A673 (cell line): ENCODE measurements around the gene FSD1L.

ENCODE experiments used
- CTCF ChIP-seq: fragments of 300-800, 200-600 bp; sonication (generic); conservative IDR thresholded peaks from 2 replicates; pipeline ENCODE4 v1.5.1; 2017; ENCODE audit warnings: low read depth, mild to moderate bottlenecking, antibody characterized with exemption, low read length, moderate library complexity, mixed read lengths
- EZH2 ChIP-seq: fragments of 200-600 bp; sonication (generic); IDR thresholded peaks from 2 replicates; pipeline ENCODE4 v1.6.1; 2017; ENCODE audit warnings: borderline replicate concordance, low read depth, mild to moderate bottlenecking, mixed read lengths, antibody characterized with exemption, low read length; ENCODE audit not compliant: poor library complexity, severe bottlenecking

- TF ChIP-seq CTCF (no peak), EZH2 (no peak)
Observed at GRCh38 chr9:105503881-105504280, 56.0 kb downstream of the FSD1L start.
